ENCODE data around the gene ZNF616.
"Not testable (repeated sequence)": the region's sequence is repeated elsewhere in the genome, so short reads cannot be mapped to it uniquely, and the experiment has no call there.

The ZNF616 gene

DNA sequence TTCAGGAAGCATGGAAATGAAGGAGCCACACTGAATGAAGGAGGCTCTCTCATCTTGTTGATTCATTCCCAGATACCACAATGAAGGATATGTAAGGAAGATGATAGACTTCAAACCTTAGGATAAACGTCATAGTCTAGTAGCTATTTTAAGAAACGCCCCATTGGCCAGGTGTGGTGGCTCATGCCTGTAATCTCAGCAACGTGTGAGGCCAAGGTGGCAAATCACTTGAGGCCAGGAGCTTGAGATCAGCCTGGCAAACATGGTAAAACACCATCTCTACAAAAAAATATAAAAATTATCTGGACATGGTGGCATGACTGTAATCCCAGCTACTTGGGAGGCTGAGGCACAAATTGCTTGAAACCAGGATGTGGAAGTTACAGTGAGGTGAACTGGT is 27.1 kb downstream of the ZNF616 start:
- TF ChIP-seq, protein P1, sequence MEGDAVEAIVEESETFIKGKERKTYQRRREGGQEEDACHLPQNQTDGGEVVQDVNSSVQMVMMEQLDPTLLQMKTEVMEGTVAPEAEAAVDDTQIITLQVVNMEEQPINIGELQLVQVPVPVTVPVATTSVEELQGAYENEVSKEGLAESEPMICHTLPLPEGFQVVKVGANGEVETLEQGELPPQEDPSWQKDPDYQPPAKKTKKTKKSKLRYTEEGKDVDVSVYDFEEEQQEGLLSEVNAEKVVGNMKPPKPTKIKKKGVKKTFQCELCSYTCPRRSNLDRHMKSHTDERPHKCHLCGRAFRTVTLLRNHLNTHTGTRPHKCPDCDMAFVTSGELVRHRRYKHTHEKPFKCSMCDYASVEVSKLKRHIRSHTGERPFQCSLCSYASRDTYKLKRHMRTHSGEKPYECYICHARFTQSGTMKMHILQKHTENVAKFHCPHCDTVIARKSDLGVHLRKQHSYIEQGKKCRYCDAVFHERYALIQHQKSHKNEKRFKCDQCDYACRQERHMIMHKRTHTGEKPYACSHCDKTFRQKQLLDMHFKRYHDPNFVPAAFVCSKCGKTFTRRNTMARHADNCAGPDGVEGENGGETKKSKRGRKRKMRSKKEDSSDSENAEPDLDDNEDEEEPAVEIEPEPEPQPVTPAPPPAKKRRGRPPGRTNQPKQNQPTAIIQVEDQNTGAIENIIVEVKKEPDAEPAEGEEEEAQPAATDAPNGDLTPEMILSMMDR (IDR thresholded peaks at IDR 0.05; ENCODE audit: low read depth, low read length), result no peak
- H3K4me3 ChIP-seq (replicated peaks in 1 of 2; ENCODE audit: low read depth in 2 of 2, low read length in 2 of 2), result no peak overlapping the region
- DNase-seq (ENCODE audit: low read depth in 2 of 2), result no peak

GRCh38 chr19:52110780-52111179 is 29.0 kb downstream of the ZNF616 start:
- TF ChIP-seq, protein P1 (IDR thresholded peaks at IDR 0.05; ENCODE audit: low read depth, low read length), result no peak
- DNase-seq (ENCODE audit: low read depth in 2 of 2), result no peak
- no peak overlapping the region for H3K4me3 ChIP-seq (replicated peaks in 1 of 2; ENCODE audit: low read depth in 2 of 2, low read length in 2 of 2)

DNA sequence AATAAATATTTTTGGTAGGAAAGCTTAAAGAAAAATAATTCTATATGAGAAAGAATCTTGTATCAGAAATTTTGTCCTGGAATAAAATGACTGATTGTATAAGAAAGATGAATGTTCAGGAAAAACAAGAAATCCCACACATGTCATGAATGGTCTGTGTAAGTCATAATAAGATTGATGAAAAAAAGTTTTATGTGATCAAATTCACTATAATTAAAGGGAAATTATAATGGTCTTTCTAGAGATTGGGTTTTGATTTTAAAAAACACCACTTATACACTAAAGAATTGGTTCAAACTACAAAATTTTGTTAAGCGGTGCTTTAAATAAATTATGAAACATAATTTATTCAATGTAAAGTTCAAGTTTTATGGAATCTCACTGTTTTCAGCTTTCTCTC is 37.0 kb downstream of the ZNF616 start:
- TF ChIP-seq, protein P1 (IDR thresholded peaks at IDR 0.05; ENCODE audit: low read depth, low read length), result no peak
- DNase-seq (ENCODE audit: low read depth in 2 of 2), result no peak
- H3K4me3 ChIP-seq (replicated peaks in 1 of 2; ENCODE audit: low read depth in 2 of 2, low read length in 2 of 2), result no peak overlapping the region

DNA sequence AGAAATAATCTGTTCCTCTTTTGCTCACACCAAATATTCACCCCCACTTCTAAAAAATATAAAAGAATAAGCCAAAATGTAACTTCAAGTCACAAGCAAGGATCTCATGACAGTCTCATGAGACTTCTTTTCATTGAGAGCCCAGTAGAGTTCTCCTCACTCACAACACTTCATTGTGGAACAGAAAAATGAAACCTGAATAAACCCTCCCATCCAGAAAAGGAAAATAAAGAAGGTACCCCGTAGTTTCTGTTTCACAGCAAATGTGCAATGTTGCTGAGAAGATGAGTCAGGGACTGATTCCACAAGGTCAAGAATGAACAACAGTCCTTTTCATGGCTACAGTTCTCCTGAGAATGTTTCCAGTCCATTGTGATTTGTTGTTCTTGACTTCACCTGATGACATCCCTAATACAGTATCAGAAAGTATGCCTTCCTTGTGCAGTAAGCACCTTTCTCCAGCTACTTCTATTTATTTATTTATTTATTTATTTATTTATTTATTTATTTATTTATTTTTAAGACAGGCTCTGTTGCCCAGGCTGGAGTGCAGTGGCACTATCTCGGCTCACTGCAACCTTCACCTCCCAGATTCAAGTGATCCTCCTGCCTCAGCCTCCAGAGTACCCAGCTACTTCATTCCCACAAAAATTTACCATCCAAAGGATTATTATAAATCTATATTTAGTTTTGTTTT is 37.7 kb downstream of the ZNF616 start:
- TF ChIP-seq, protein P1 (IDR thresholded peaks at IDR 0.05; ENCODE audit: low read depth, low read length), result no peak
- peak in 1 of 2 donors; percentile 8 for DNase-seq (ENCODE audit: low read depth in 2 of 2)
- no peak overlapping the region for H3K4me3 ChIP-seq (replicated peaks in 1 of 2; ENCODE audit: low read depth in 2 of 2, low read length in 2 of 2)

GRCh38 chr19:52099497-52100138 is 40.1 kb downstream of the ZNF616 start:
- TF ChIP-seq, protein P1 (IDR thresholded peaks at IDR 0.05; ENCODE audit: low read depth, low read length), result no peak
- H3K4me3 ChIP-seq (replicated peaks in 1 of 2; ENCODE audit: low read depth in 2 of 2, low read length in 2 of 2), result no peak overlapping the region
- peak in 1 of 2 donors; percentile 47 for DNase-seq (ENCODE audit: low read depth in 2 of 2)

DNA sequence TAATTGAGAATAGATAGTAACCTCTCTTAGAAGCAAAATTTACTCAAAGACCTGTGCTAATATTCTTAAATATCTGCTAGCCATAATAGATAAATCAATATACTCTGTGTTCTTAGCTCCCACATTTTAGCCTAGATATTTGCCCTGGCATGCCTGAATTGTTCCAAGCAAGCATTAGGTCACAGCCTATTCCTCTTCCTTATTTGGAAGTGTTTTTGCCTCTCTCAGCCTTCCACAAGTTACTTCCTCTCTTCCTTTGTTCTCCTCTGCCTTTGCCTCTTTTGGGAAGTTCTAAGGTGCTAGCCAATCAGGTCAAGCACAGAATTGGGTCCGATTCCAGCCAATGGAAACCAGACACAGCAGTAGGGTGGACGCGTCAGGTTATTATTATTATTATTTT is 43.3 kb downstream of the ZNF616 start:
- peak in 1 of 2 donors; percentile 34 for DNase-seq (ENCODE audit: low read depth in 2 of 2)
- not testable (repeated sequence) for H3K4me3 ChIP-seq (replicated peaks in 1 of 2; ENCODE audit: low read depth in 2 of 2, low read length in 2 of 2)

- peak; percentile 97 for DNase-seq (ENCODE audit: low read depth in 2 of 2)
- peak within 1 kb of the TSS; percentile 90 to 94 for H3K4me3 ChIP-seq (replicated peaks in 1 of 2; ENCODE audit: low read depth in 2 of 2, low read length in 2 of 2)
- TF ChIP-seq, protein P1 (IDR thresholded peaks at IDR 0.05; ENCODE audit: low read depth, low read length), result no peak
Measured at GRCh38 chr19:52095172-52096014, 44.3 kb downstream of the ZNF616 start, which contains the start of gene ZNF841. ZNF841 (minus strand) TSS chr19:52095765; CDS start chr19:52084801, 10,964 bp downstream.

Measured in cardiac fibroblast (primary cell).